ENCODE measurements around the gene MRPS33.

MRPS33 gene

DNA sequence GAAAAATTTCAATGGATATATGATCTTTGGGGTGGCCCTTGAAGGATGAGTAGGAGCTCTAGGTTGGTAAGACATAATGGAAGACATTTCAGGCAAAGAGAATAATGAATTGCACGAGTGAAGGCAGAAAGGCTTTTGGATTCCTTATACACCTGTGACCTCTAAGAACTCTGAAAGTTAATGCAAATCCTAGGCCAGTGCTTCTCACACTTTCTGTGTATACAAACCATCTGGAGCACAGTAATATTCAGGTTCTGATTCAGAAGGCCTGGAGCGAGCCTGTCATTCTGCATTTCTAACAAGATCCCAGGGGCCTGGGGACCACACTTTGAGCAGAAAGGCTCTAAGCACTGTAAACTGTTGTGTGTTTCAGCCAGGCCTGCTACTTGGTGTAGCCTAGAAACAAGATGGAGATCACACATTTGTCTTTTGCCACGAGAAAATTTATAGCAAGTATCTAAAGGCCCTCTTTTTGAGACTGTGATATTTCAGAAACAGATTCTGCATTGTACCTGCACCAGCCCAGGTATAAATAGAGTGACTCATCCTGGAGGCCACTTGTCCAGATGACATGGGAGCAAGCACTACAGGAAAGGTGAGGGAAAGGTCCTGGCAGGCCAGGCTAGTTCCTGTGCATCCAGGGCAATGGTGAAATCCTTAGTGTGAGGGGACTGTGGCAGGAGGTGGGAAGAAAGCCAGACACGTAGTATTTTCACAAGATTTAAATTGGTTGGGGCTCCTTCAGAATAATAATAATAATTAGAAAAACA, 24.4 kb downstream of the MRPS33 start:
- H3K4me2 ChIP-seq (ENCODE audit: low read length) = no peak overlapping the region
- H3K9me3 ChIP-seq (ENCODE audit: control insufficient read depth, insufficient read depth, low read length) = no peaks in the 10 kb centered on the region
- no peaks in the 10 kb centered on the region for H4K20me1 ChIP-seq (ENCODE audit: control insufficient read depth, insufficient read depth, low read depth, low read length)
- H3F3A ChIP-seq (ENCODE audit: control insufficient read depth, insufficient read depth) = no peaks in the 10 kb centered on the region
- TF ChIP-seq, protein P1, sequence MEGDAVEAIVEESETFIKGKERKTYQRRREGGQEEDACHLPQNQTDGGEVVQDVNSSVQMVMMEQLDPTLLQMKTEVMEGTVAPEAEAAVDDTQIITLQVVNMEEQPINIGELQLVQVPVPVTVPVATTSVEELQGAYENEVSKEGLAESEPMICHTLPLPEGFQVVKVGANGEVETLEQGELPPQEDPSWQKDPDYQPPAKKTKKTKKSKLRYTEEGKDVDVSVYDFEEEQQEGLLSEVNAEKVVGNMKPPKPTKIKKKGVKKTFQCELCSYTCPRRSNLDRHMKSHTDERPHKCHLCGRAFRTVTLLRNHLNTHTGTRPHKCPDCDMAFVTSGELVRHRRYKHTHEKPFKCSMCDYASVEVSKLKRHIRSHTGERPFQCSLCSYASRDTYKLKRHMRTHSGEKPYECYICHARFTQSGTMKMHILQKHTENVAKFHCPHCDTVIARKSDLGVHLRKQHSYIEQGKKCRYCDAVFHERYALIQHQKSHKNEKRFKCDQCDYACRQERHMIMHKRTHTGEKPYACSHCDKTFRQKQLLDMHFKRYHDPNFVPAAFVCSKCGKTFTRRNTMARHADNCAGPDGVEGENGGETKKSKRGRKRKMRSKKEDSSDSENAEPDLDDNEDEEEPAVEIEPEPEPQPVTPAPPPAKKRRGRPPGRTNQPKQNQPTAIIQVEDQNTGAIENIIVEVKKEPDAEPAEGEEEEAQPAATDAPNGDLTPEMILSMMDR (IDR thresholded peaks at IDR 0.05; ENCODE audit: low read depth, low read length, poor library complexity, severe bottlenecking) = no peak
- no peak for TF ChIP-seq EZH2phosphoT487 (IDR thresholded peaks at IDR 0.05; ENCODE audit: borderline replicate concordance, low read length)
- no peaks in the 10 kb centered on the region for H3K36me3 ChIP-seq (ENCODE audit: control insufficient read depth, low read length)
- no peaks in the 10 kb centered on the region for H3K79me2 ChIP-seq (ENCODE audit: control insufficient read depth, low read length)
- no peak overlapping the region for H3K27ac ChIP-seq (ENCODE audit: low read depth, low read length)
- H3K9me2 ChIP-seq (replicated peaks; ENCODE audit: control insufficient read depth, low read length) = no peaks in the 10 kb centered on the region
- H3K4me3 ChIP-seq (ENCODE audit: low read length) = no peak overlapping the region
- peaks cover 4% of the 10 kb centered on the region; the same call in 1 of the 2 replicates for H3K27me3 ChIP-seq (ENCODE audit: control insufficient read depth, low read length)
- no peaks in the 10 kb centered on the region for H3K4me1 ChIP-seq (ENCODE audit: control insufficient read depth, low read length)

DNA sequence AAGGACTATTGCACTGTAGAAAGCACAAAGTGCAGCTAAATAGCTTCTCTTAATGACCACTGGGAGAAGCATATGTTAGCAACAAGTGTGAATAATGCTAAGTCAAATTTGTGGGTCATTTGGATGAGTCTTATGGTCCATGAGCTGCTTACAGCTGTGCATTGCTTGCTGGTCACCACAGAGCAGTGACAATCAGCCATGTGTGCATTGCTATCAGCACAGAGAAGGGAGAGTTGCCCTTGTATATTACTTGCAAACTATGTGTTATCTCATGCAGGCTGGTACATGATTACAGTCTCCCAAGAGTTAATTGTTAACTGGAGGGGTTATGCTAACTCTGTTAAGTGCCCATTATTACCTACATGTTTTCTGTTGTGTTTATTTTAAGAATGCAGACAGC, 25.7 kb downstream of the MRPS33 start:
- H3K79me2 ChIP-seq (ENCODE audit: control insufficient read depth, low read length) = no peaks in the 10 kb centered on the region
- no peak overlapping the region for H3K4me3 ChIP-seq (ENCODE audit: low read length)
- no peak overlapping the region for H3K4me2 ChIP-seq (ENCODE audit: low read length)
- no peak for TF ChIP-seq EZH2phosphoT487 (IDR thresholded peaks at IDR 0.05; ENCODE audit: borderline replicate concordance, low read length)
- TF ChIP-seq, protein P1 (IDR thresholded peaks at IDR 0.05; ENCODE audit: low read depth, low read length, poor library complexity, severe bottlenecking) = no peak
- H3K27me3 ChIP-seq (ENCODE audit: control insufficient read depth, low read length) = peaks cover 4% of the 10 kb centered on the region; the same call in 1 of the 2 replicates
- no peaks in the 10 kb centered on the region for H3K36me3 ChIP-seq (ENCODE audit: control insufficient read depth, low read length)
- no peaks in the 10 kb centered on the region for H3K9me2 ChIP-seq (replicated peaks; ENCODE audit: control insufficient read depth, low read length)
- H3F3A ChIP-seq (ENCODE audit: control insufficient read depth, insufficient read depth) = no peaks in the 10 kb centered on the region
- no peak overlapping the region for H3K27ac ChIP-seq (ENCODE audit: low read depth, low read length)
- H3K9me3 ChIP-seq (ENCODE audit: control insufficient read depth, insufficient read depth, low read length) = peaks cover 3% of the 10 kb centered on the region; the same call in 1 of the 2 replicates
- H4K20me1 ChIP-seq (ENCODE audit: control insufficient read depth, insufficient read depth, low read depth, low read length) = no peaks in the 10 kb centered on the region
- no peaks in the 10 kb centered on the region for H3K4me1 ChIP-seq (ENCODE audit: control insufficient read depth, low read length)

GRCh38 chr7:140983802-140984201, 30.9 kb downstream of the MRPS33 start:
- Histone ChIP-seq H4K20me1 (ENCODE audit: control insufficient read depth, insufficient read depth, low read depth, low read length) (no peaks in the 10 kb centered on the region), H3K27ac (ENCODE audit: low read depth, low read length) (no peak overlapping the region), H3F3A (ENCODE audit: control insufficient read depth, insufficient read depth) (no peaks in the 10 kb centered on the region), H3K36me3 (ENCODE audit: control insufficient read depth, low read length) (no peaks in the 10 kb centered on the region), H3K79me2 (ENCODE audit: control insufficient read depth, low read length) (no peaks in the 10 kb centered on the region), H3K9me3 (ENCODE audit: control insufficient read depth, insufficient read depth, low read length) (peaks cover 4% of the 10 kb centered on the region; the same call in 1 of the 2 replicates), H3K4me1 (ENCODE audit: control insufficient read depth, low read length) (no peaks in the 10 kb centered on the region), H3K4me3 (ENCODE audit: low read length) (no peak overlapping the region), H3K4me2 (ENCODE audit: low read length) (no peak overlapping the region), H3K27me3 (ENCODE audit: control insufficient read depth, low read length) (peaks cover 14% of the 10 kb centered on the region), H3K9me2 (replicated peaks; ENCODE audit: control insufficient read depth, low read length) (no peaks in the 10 kb centered on the region)
- TF ChIP-seq EZH2phosphoT487 (IDR thresholded peaks at IDR 0.05; ENCODE audit: borderline replicate concordance, low read length) = no peak
- TF ChIP-seq, protein P1 (IDR thresholded peaks at IDR 0.05; ENCODE audit: low read depth, low read length, poor library complexity, severe bottlenecking) = peak; percentile 52
